Frontal cortex (tissue), 4 donors: ENCODE data around the gene EPHA3. TPM values are rescaled to one million over a fixed set of nuclear protein-coding genes. Genes with fewer than 3 reads are reported as not detected.

ENCODE experiments used
- DNase-seq, 2 donors: peaks; one replicate each; pipeline ENCODE4 v3.0.0; 2012; ENCODE audit warnings: low spot score in 2 of 2
- FAIRE-seq: peaks from 2 replicates; lab custom pipeline; 2012; peaks lifted over from hg19 to GRCh38; lab: Jason Lieb, UNC
- total RNA-seq: library from RNA; depleted of rRNA; stranded (reverse); fragments of >200 nt; gene quantifications from one replicate; pipeline ENCODE4 v1.2.3, GENCODE V29; 2014
- donor health status: control.
- donor health status: control.
- donor health status: control.

Gene EPHA3
- total RNA-seq, 1 donor from 2014 or later = 136 TPM

DNA sequence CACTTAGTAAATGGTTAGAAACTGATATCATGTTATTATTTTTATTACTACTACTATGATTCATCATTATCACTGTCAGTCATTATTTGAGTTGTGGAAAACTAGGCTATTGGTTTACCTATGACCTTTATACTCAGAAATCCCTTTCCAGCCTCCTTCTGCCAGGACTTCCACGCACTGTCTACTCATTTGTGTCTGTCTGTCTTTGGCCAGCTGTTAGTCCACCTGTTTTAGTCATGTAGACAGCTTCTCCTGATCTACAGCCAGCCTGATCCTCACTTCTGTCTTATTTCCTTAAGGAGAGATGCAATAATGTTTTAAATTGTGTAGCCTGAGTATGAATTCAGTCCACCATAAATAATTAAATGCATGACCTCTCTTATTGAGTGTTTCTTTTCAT, 162.8 kb downstream of the EPHA3 start:
- FAIRE-seq (no peak), DNase-seq (no peak)

DNA sequence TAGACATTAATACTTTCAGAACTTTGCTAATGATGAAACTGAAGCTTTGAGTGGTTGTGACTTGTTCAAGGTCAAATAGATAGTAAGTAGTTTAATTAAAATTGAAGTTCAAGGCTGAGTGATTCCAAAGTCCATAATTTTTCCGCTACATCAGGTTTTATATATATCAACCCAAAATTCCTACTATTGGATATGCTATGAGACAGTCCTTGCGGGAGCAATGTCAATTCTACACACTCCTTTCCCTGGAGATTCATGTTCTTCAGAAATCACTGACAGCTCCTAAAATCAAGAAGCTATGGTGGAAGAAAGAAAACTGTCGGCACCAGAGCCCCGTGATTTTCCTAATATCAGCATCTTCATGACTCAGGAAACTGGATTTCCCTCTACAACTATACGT, 167.6 kb downstream of the EPHA3 start:
- FAIRE-seq = no peak
- no peak for DNase-seq

DNA sequence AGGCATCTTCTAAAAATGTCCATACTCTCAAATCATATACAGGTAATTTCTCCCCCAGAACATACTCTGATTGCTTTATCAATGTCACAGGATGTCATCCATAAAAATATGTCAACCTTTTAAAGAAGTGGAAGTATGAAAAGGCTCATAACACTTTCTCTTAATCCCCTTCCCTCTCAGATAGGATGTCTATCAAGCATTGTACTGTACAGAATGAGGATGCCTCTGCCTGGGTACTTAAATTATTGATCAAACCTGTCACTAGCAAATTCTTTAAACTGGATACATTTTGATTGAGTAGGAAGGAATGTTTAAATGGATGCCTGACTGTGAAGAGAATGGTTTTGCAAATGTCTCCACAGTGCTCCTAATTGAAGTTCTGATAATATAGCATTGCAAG, 168.7 kb downstream of the EPHA3 start:
- DNase-seq (no peak), FAIRE-seq (no peak)

DNA sequence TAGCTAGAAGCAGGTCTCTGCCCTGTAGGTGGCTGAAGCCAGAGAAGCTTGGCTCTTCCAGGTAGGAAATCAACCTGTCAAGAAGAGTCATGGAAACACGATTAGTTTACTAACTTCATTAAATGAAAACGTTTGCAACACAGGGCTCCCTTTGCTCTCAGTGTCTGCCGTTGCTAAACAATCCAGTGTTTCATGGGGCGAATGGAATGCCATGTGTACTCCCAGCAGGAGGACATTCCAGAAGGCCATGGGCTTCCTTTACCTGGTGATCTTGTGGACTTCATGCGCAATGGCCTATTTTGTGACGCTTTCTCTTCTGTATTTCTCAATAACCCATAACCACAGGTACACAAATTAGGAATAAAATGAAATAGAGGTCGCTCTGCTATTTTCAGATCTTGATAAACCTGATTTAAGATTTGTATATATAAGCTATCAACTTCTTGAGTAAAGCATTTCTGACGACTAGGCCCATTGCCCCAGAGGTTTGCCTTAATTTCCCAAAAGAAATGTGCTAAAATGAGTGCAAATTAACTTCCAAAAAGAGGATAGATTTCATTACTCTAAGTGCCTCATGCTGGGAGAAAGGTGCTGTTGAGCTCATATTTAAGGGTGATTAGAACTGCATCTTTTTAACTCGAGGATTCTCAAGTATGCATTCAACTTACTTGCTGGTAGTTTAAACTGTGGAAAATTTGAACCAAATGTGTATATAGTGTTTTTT, 171.0 kb downstream of the EPHA3 start:
- no peak for FAIRE-seq
- no peak for DNase-seq

DNA sequence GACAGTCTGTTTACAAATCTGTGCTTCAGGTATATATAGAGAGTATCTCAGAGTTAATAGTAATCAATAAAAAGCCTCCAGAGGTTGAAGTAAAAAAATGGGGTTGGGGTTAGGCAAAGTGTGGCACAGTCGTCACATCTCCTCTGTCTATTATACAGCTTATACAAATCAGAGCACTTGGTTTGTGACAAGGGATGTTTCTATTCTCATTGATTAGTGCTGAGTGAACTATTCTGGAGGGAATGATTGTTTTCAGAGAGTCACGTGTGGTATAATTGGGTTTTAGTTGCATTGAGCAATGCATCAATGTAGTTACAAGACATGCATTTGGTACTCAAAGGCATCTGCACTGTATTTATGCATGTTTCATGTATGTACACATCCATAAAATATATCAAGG, 172.9 kb downstream of the EPHA3 start:
- no peak for FAIRE-seq
- DNase-seq = no peak

DNA sequence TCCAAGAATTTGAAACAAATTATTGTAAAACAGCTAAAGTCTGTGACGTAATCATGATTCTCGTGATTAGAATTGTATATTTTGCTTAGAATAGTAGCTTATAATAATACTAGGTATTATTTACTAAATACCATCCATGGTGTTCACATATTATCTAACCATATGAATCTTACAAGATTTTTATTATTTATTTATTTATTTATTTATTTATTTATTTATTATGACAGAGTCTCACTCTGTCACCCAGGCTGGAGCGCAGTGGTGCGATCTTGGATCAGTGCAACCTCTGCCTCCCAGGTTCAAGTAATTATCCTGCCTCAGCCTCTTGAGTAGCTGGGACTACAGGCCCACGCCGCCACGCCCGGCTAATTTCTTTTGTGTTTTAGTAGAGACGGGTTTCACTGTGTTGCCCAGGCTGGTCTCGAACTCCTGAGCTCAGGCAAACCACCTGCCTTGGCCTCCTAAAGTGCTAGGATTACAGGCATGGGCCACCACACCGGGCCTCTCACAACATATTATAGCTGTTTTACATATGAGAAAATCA, 173.5 kb downstream of the EPHA3 start:
- FAIRE-seq = no peak
- no peak for DNase-seq

DNA sequence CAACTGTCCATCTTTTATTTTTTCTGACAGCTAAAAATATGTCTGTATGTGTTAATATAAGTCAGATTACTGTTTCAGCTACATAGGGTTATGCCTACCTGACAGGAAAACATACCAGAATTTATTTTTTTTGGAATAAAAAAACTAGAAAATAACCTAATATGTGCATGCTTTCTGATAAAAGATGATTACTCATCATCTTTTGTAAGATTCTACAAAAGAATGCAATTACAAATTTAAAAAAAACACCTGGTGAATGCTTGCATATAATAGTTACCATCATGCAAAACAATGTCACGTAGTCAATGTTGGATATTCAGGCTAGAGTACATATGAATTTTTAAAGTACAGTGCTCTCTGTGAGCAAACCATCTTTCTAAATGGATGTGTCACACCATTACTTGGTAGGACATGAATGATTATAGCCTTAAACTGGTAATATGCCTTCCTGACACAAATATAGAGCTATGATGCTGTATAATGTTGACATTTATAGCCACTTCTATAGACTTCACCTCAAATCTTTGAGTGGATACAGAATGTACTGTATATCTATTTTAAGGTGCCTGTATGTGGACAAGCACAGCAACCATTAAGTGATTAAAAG, 180.6 kb downstream of the EPHA3 start:
- DNase-seq (no peak), FAIRE-seq (no peak)

DNA sequence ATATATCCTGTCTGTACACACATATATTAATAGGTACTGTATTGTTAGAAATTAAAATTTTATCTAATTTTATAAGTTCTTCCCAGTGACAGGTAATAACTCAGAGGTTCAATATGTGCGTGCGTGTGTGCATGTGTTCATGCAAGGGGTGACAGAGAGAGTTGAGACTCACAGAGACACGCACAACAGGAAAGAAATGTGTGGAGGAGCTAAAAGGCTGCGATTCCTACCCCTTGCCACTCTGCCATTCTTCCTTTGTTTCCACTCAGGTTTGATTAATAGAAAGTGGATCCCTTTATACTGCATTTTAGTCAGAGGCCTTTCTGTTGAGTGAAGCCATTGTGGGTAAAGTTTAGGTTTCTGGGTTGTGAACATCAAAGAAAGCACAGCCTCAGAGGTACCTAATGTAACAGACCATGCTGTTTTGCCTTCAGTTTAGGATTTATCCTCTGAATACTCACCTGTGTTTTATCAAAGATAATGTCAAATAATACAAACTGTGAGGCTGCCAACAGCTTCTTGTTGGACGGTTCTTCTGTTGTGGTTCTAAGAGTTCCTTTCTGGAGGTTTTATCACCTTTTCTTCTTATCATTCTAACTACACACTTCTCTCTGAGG, 182.3 kb downstream of the EPHA3 start:
- DNase-seq (no peak), FAIRE-seq (no peak)

DNA sequence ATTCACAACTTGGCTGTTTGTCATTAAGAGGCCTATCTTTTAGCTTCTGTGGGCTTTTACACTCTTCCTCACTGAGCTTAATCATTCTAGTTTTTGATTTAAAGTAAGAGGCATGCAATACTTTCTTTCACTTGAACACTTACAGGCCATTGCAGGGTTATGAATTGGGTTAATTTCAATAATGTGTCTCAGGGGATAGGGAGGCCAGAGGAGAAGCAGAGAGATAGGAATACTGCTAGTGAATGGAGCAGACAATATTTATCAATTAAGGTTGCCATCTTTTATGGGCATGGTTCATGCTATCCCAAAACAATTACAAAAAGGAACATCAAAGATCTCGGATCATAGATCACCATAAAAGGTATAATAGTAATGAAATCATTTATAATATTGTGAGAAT, 189.8 kb downstream of the EPHA3 start:
- FAIRE-seq = no peak

DNA sequence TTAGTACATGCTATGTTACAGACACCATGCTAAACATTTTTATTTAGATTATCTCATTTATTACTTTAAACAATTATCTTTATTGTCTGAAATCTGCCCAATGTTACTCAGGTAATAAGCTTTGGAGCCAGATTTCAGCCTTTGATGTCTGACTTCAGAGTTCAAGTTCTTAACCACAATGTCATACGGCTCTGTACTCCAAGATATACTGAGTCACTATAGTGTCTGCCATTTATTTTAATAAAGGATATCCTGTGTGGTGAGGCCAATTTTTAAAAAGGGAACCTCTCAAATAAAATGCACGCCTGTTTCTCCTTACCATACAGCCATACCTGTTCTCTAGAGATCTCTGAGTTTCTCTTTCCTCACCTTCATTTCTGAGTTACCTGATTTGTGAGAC, 193.1 kb downstream of the EPHA3 start:
- DNase-seq = no peak
- FAIRE-seq = no peak

More for the DNA sequence above, 189.8 kb downstream of the EPHA3 start:
- DNase-seq = no peak

DNA sequence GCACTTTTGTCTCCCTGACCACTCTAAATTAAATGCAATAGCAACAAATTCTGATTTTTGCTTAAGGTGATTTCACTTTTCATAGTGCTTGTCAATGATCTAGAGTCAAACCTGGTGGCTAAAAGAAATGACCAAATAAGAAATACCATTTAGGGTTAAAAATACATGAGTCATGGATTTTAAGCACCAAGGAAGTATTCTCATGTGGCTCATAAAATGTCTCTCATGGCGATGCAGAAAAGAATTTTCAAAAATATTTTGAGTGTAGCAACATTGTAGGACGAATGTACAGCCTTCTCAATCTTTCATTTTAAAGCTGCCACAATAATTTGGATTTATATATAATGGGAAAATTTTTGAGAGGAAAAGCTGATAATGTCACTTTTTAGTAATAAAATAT, 193.6 kb downstream of the EPHA3 start:
- DNase-seq (no peak), FAIRE-seq (no peak)

DNA sequence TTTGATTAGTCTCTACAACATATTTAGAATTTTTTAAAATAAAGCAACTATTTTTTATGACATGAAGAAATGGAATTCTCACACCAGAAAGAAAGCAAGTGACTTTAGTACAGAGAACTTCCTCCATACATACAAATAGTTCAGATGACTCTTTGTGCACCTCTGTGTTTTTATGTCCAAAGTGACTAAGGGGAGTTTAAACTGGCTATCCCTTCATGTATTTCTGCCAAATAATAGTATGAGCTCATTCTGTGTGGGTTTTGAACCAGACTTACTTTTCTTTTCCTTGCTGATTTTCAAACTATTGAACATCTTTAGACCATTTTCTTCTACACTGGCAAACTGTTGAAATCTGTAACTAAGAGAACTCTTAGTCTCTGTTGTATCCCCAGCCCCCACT, 196.3 kb downstream of the EPHA3 start:
- FAIRE-seq = no peak

DNA sequence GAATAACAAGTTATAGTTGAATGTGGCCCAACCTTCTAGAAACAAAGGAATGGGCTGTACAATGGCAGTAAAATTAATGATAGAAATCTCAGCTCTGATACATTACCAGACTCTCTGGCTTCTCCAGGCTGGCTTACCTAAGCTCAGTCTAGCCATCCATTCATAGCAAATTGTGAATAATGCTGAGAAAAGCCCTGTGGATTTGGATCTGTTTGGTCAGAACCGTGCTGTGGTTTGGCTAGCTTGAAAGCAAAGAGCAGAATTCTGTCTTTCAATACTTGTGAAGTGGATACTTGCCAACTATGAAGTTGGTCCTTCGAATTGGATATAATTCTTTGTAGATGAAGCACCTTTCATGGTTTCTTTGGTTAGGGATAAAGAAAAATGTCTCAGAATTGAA, 199.1 kb downstream of the EPHA3 start:
- FAIRE-seq (no peak), DNase-seq (no peak)

More for the DNA sequence above, 196.3 kb downstream of the EPHA3 start:
- DNase-seq = no peak

DNA sequence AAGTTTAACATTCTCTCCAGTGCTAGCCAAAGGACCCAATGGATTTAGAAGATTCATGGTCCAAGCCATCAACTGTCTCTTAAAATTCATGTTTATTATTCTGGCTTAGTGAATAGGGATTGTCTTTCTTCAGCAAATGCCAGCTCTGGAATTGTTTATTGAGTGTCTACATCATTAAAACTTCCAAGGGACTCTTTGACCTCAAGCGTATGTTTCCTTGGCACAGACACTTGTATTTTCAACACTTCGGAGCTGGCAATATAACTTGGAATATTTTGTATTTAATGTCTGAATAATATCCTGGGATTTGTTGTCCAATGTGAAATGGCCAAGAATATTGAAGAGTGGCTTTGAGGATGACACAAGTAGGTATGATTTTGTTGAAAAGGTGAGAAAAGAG, 204.2 kb downstream of the EPHA3 start:
- no peak for DNase-seq
- no peak for FAIRE-seq

DNA sequence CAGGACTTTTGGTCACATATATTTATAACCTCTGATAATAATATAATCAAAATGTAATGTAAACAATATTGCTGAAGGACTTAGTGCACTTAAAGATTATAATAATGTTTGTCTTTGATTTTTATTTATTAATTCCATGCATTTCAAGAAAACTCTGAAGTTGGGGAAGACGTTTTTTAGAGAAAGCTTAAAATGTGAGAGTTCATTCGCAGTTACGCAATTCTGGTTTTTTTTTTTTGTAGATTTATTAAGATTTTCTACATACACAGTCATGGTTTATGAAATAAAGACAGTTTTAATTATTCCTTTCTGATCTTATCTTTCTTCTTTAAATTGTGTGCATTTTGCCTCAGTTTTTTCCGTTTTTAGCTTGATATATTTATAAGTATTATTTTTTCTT, 204.7 kb downstream of the EPHA3 start:
- DNase-seq (no peak), FAIRE-seq (peak; percentile 43)

DNA sequence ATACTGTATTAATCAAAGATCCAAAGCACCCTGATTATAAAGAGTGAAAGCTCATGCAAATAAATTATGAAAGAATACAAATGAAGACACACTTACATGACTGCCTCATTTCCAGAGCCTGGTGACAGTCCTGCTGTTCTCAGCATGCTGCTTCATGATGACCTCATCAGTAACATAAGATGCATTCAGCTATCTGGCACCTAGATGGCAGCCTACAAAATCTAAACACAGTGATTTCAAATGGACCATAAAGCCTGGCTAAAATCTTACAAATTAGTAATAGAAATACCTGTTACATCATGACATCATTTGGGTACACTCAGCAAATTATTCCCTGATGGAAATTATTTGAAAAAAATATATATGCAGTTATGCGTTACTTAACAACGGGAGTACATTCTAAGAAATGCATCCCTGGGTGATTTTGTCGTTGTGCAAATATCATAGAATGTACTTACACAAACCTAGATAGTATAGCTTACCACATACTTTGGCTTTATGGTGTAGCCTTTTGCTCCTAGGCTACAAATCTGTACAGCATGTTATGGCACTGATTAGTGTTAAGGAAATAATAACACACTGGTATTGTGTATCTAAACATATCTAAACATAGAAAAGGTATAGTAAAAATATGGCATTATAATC, 207.2 kb downstream of the EPHA3 start:
- DNase-seq = no peak
- FAIRE-seq = no peak

DNA sequence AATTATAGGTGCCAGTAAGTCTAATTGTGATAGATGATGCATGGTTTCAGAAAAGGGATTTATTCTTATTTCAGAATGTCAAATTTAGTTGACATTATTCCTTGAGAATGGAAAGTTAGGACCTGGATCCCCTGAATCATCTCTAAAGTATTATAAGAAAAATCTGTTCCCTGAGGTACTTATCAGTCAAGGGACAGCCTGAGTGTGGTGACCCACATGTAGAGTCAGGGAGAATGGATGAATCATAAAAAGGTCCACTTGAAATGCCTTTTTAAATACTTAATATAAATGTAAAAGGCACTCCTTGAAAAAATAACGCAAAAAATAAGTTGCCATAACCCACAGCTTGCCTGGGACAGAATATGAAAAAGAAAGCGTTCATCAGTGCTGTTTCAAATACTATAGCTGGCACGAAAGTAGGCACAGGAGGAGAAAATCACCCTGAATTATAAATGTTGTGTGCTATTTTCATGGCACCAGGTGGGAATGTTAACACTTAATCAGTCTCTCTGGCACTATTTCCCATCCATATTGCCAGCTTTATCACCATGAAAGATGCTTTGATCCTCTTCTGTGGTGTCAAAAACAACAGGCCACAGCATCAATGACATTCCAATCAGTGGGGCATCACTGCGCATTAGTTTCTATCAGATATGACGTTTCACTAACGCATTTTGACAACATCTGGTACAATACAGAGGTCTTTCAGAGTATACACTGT, 208.5 kb downstream of the EPHA3 start:
- DNase-seq (no peak), FAIRE-seq (no peak)

DNA sequence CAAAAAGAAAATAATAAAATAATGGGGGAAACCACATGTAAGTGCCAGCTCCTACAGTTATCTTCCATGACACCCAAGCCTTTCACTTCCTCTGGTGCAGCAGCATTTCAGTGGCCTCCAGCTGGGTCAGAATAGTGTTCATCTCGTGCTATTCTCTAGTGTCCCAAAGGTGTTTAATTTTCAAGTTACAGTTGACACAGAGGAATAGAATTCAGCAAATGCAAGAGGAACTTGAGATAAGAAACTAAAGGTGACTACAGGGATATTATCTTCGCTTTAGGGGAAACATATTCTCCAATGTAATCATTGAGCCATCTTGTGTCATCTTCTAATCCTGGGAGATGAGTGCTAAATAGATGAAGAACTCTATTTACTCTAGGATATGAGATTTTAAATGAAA, 212.8 kb downstream of the EPHA3 start:
- DNase-seq (no peak), FAIRE-seq (no peak)

DNA sequence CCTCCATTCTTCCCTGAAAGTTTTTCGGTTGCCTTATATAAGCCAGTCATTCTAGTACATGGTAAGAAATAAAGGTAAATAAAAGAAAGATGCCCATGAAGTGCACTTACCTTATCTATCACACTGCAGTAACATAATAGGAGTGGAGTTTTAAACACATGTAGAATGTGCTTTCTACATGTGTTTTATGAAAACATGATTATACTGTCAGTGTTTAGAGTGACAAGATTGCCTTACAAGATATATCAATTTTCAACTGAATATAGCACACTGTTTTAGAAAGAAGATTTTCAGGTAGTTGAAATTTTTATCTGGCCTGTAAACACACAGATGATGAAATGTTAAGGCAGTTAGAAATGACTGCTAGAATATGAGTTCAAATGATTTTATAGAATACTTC, 219.6 kb downstream of the EPHA3 start:
- DNase-seq (no peak), FAIRE-seq (no peak)

DNA sequence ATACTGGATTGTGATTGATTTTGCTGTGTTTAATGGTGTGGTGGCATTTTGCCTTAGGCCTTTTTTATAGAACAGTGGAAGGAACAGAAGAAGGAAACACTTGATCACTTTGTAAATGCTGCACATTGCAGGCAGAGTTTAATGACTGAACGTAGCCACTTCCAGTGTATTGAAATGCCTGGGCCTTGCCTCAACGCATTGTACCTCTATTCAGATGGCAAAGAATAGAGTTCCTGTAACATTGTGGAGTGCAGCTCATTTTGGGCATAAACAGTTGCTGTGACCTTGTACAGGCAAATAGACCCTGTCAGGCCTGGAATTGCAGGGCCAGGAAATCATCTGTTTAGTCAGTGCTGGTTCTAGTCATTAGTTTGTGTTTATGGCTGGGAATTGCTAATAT, 225.0 kb downstream of the EPHA3 start:
- DNase-seq (no peak), FAIRE-seq (no peak)
